Activated CD4-positive, alpha-beta memory T cell treated with anti-CD3 and anti-CD28 coated beads, Interleukin-2, amount 10 ng/mL, durations not matched to agents 7 days and 5 days (primary cell): ENCODE measurements around the gene TCF21. TPM values are rescaled to one million over a fixed set of nuclear protein-coding genes. Genes with fewer than 3 reads are reported as not detected.

Experiments used
- total RNA-seq, 2 experiments: library from RNA; stranded (reverse); gene quantifications; one replicate each; pipeline ENCODE4 v1.2.3, GENCODE V29; 2021

Gene TCF21
- total RNA-seq, 2 experiments from 2014 or later = not detected

Other genes starting within 250 kb of the TCF21 start
- gene TBPL1, start 64.1 kb downstream of the TCF21 start, total RNA-seq = 10 to 100 TPM; 33.5 to 35.5 TPM
- gene SLC2A12, start 163.5 kb downstream of the TCF21 start, total RNA-seq = under 1 TPM; 0.13 to 0.20 TPM